ENCODE data around the gene ZNHIT6.

GRCh38 chr1:85611425-85611824 is 96.8 kb downstream of the ZNHIT6 start:
- TF ChIP-seq CTCF (IDR thresholded peaks at IDR 0.05) (no peak), POLR2AphosphoS5 (IDR thresholded peaks at IDR 0.05) (no peak), POLR2A (IDR thresholded peaks at IDR 0.05) (no peak)

Data from breast epithelium (tissue), 3 donors.